Activated T-cell treated with anti-CD3 and anti-CD28 coated beads, Interleukin-2, amount 50 U/mL, for 72 hours (primary cell): ENCODE results near the gene TSHZ1. TPM values are rescaled to one million over a fixed set of nuclear protein-coding genes. Genes with fewer than 3 reads are reported as not detected.

Source experiments
- ATAC-seq, 2 donors: fragments of 150-1000 bp; cut with Tn5 transposase; replicated peaks in 1 of 2; 2 replicates each; pipeline ENCODE4 v1.10.0; 2021; ENCODE audit warnings: moderate library complexity in 2 of 2, mild to moderate bottlenecking in 1 of 2
- DNase-seq, 2 donors: peaks; one replicate each; pipeline ENCODE4 v3.0.0; 2021 to 2022; ENCODE audit warnings: mixed read lengths in 1 of 2
- H3K27ac Mint-ChIP-seq: one replicate; pipeline ENCODE4 v1.8.0; 2022; ENCODE audit warnings: mild to moderate bottlenecking, moderate library complexity, mixed read lengths
- H3K27me3 Mint-ChIP-seq: one replicate; pipeline ENCODE4 v1.8.0; 2022; ENCODE audit warnings: low read depth, mixed read lengths
- H3K36me3 Mint-ChIP-seq, 2 donors: one replicate each; pipeline ENCODE4 v1.8.0; 2022; ENCODE audit warnings: mixed read lengths in 2 of 2, mild to moderate bottlenecking in 1 of 2; ENCODE audit not compliant: insufficient read depth in 2 of 2
- H3K4me1 Mint-ChIP-seq: one replicate; pipeline ENCODE4 v1.8.0; 2022; ENCODE audit warnings: low read depth, mixed read lengths
- H3K4me3 Mint-ChIP-seq, 2 donors: one replicate each; pipeline ENCODE4 v1.8.0; 2022; ENCODE audit warnings: mild to moderate bottlenecking in 2 of 2, mixed read lengths in 2 of 2, moderate library complexity in 2 of 2
- H3K9me3 Mint-ChIP-seq, 2 donors: one replicate each; pipeline ENCODE4 v1.8.0; 2022; ENCODE audit warnings: mixed read lengths in 2 of 2
- total RNA-seq, 2 donors: library from RNA; stranded (reverse); gene quantifications; one replicate each; pipeline ENCODE4 v1.2.3, GENCODE V29; 2022

Gene TSHZ1
- total RNA-seq, 2 donors from 2014 or later = 18.1 to 19.2 TPM

- ATAC-seq (no peak), DNase-seq (no peak)
- Mint-ChIP-seq H3K27me3 (no peaks in the 10 kb centered on the region), H3K36me3 (no peaks in the 10 kb centered on the region), H3K9me3 (no peaks in the 10 kb centered on the region), H3K4me3 (no peak overlapping the region), H3K27ac (no peak overlapping the region), H3K4me1 (peaks cover 31% of the 10 kb centered on the region)
Observed at GRCh38 chr18:75271952-75272351, 61.4 kb downstream of the TSHZ1 start.

- Mint-ChIP-seq H3K4me1 (peaks cover 20% of the 10 kb centered on the region), H3K36me3 (no peaks in the 10 kb centered on the region), H3K9me3 (no peaks in the 10 kb centered on the region), H3K27ac (no peak overlapping the region), H3K27me3 (no peaks in the 10 kb centered on the region), H3K4me3 (no peak overlapping the region)
- no peak for ATAC-seq
- DNase-seq = no peak
Observed at GRCh38 chr18:75273817-75274216, 63.2 kb downstream of the TSHZ1 start.

GRCh38 chr18:75275226-75275625, 64.6 kb downstream of the TSHZ1 start:
- Mint-ChIP-seq H3K4me1 (peaks cover 16% of the 10 kb centered on the region), H3K27me3 (no peaks in the 10 kb centered on the region), H3K9me3 (no peaks in the 10 kb centered on the region), H3K4me3 (no peak overlapping the region), H3K36me3 (no peaks in the 10 kb centered on the region), H3K27ac (no peak overlapping the region)
- DNase-seq (no peak), ATAC-seq (no peak)

GRCh38 chr18:75276818-75277609, 66.4 kb downstream of the TSHZ1 start:
- Mint-ChIP-seq H3K27me3 (no peaks in the 10 kb centered on the region), H3K4me3 (peak overlapping the region; percentile 20 to 40), H3K36me3 (no peaks in the 10 kb centered on the region), H3K9me3 (no peaks in the 10 kb centered on the region), H3K4me1 (peaks cover 25% of the 10 kb centered on the region), H3K27ac (peak overlapping the region; percentile 80)
- ATAC-seq (peak; percentile 73 to 87), DNase-seq (peak in 1 of 2 donors; percentile 11)

GRCh38 chr18:75277610-75277928, 67.0 kb downstream of the TSHZ1 start:
- Mint-ChIP-seq H3K9me3 (no peaks in the 10 kb centered on the region), H3K27ac (peak overlapping the region; percentile 24), H3K4me1 (peaks cover 29% of the 10 kb centered on the region), H3K4me3 (no peak overlapping the region), H3K27me3 (no peaks in the 10 kb centered on the region), H3K36me3 (no peaks in the 10 kb centered on the region)
- ATAC-seq = no peak
- no peak for DNase-seq

GRCh38 chr18:75279381-75279780, 68.8 kb downstream of the TSHZ1 start:
- no peak overlapping the region for H3K27ac Mint-ChIP-seq
- no peak for DNase-seq
- no peak for ATAC-seq
- no peaks in the 10 kb centered on the region for H3K36me3 Mint-ChIP-seq
- H3K9me3 Mint-ChIP-seq = no peaks in the 10 kb centered on the region
- no peak overlapping the region for H3K4me3 Mint-ChIP-seq
- no peaks in the 10 kb centered on the region for H3K27me3 Mint-ChIP-seq
- peaks cover 29% of the 10 kb centered on the region for H3K4me1 Mint-ChIP-seq

- H3K36me3 Mint-ChIP-seq = peaks cover 2 to 5% of the 10 kb centered on the region in 2 donors
- H3K27ac Mint-ChIP-seq = peak overlapping the region; percentile 40
- peaks cover 29% of the 10 kb centered on the region for H3K4me1 Mint-ChIP-seq
- H3K9me3 Mint-ChIP-seq = no peaks in the 10 kb centered on the region
- no peak overlapping the region for H3K4me3 Mint-ChIP-seq
- ATAC-seq = no peak
- no peaks in the 10 kb centered on the region for H3K27me3 Mint-ChIP-seq
- no peak for DNase-seq
Observed at GRCh38 chr18:75280427-75281280, 70.1 kb downstream of the TSHZ1 start.

- H3K36me3 Mint-ChIP-seq = peaks cover 2 to 11% of the 10 kb centered on the region in 2 donors
Observed at GRCh38 chr18:75282746-75283145, 72.1 kb downstream of the TSHZ1 start.

GRCh38 chr18:75283731-75284130, 73.1 kb downstream of the TSHZ1 start:
- H3K27me3 Mint-ChIP-seq = no peaks in the 10 kb centered on the region

More at GRCh38 chr18:75282746-75283145, 72.1 kb downstream of the TSHZ1 start:
- no peak overlapping the region for H3K4me3 Mint-ChIP-seq
- no peaks in the 10 kb centered on the region for H3K27me3 Mint-ChIP-seq
- H3K27ac Mint-ChIP-seq = no peak overlapping the region
- no peak for ATAC-seq
- no peak for DNase-seq
- H3K4me1 Mint-ChIP-seq = peaks cover 15% of the 10 kb centered on the region
- no peaks in the 10 kb centered on the region for H3K9me3 Mint-ChIP-seq

GRCh38 chr18:75284566-75284965, 74.0 kb downstream of the TSHZ1 start:
- H3K27me3 Mint-ChIP-seq = no peaks in the 10 kb centered on the region
- no peak overlapping the region for H3K27ac Mint-ChIP-seq
- H3K4me3 Mint-ChIP-seq = no peak overlapping the region
- ATAC-seq (no peak), DNase-seq (no peak)
- H3K9me3 Mint-ChIP-seq = no peaks in the 10 kb centered on the region
- peaks cover 15% of the 10 kb centered on the region for H3K4me1 Mint-ChIP-seq
- H3K36me3 Mint-ChIP-seq = peaks cover 2 to 14% of the 10 kb centered on the region in 2 donors

More at GRCh38 chr18:75283731-75284130, 73.1 kb downstream of the TSHZ1 start:
- no peaks in the 10 kb centered on the region for H3K9me3 Mint-ChIP-seq
- DNase-seq = no peak
- ATAC-seq = no peak
- peaks cover 15% of the 10 kb centered on the region for H3K4me1 Mint-ChIP-seq
- H3K4me3 Mint-ChIP-seq = no peak overlapping the region
- peaks cover 2 to 13% of the 10 kb centered on the region in 2 donors for H3K36me3 Mint-ChIP-seq
- H3K27ac Mint-ChIP-seq = no peak overlapping the region

- Mint-ChIP-seq H3K9me3 (no peaks in the 10 kb centered on the region), H3K4me3 (no peak overlapping the region), H3K36me3 (peaks cover 2 to 14% of the 10 kb centered on the region in 2 donors), H3K27ac (no peak overlapping the region), H3K27me3 (no peaks in the 10 kb centered on the region), H3K4me1 (peaks cover 6% of the 10 kb centered on the region)
- no peak for ATAC-seq
- DNase-seq = no peak
Observed at GRCh38 chr18:75285876-75286275, 75.3 kb downstream of the TSHZ1 start.

- peaks cover 4% of the 10 kb centered on the region for H3K4me1 Mint-ChIP-seq
- H3K36me3 Mint-ChIP-seq = peaks cover 2 to 14% of the 10 kb centered on the region in 2 donors
- H3K4me3 Mint-ChIP-seq = no peak overlapping the region
- ATAC-seq (no peak), DNase-seq (no peak)
- H3K9me3 Mint-ChIP-seq = no peaks in the 10 kb centered on the region
- H3K27me3 Mint-ChIP-seq = no peaks in the 10 kb centered on the region
- H3K27ac Mint-ChIP-seq = no peak overlapping the region
Observed at GRCh38 chr18:75287006-75287405, 76.4 kb downstream of the TSHZ1 start.

- ATAC-seq (no peak), DNase-seq (no peak)
- H3K27ac Mint-ChIP-seq = no peak overlapping the region
- H3K4me1 Mint-ChIP-seq = no peaks in the 10 kb centered on the region
- H3K36me3 Mint-ChIP-seq = peaks cover 2 to 14% of the 10 kb centered on the region in 2 donors
- no peak overlapping the region for H3K4me3 Mint-ChIP-seq
- no peaks in the 10 kb centered on the region for H3K9me3 Mint-ChIP-seq
- H3K27me3 Mint-ChIP-seq = no peaks in the 10 kb centered on the region
Observed at GRCh38 chr18:75287700-75288099, 77.1 kb downstream of the TSHZ1 start.
